ENCODE data around the gene ORAI2. TPM values are rescaled to one million over a fixed set of nuclear protein-coding genes. Genes with fewer than 3 reads are reported as not detected.

ORAI2 gene
- polyA plus RNA-seq, 5 donors: 9.5 to 21.5 (median 10.5) TPM

GRCh38 chr7:102413091-102413490, 20.3 kb upstream of the ORAI2 start:
- no peak for DNase-seq

- DNase-seq: no peak
Observed at GRCh38 chr7:102413611-102414010, 19.8 kb upstream of the ORAI2 start.

GRCh38 chr7:102415685-102416225, 17.6 kb upstream of the ORAI2 start:
- DNase-seq: no peak

- DNase-seq: no peak
Observed at GRCh38 chr7:102416406-102416805, 17.0 kb upstream of the ORAI2 start.

GRCh38 chr7:102417105-102417504, 16.3 kb upstream of the ORAI2 start:
- DNase-seq: no peak

GRCh38 chr7:102418592-102418991, 14.8 kb upstream of the ORAI2 start:
- DNase-seq: no peak

GRCh38 chr7:102421706-102422240, 11.6 kb upstream of the ORAI2 start:
- no peak for DNase-seq

- DNase-seq: no peak
Observed at GRCh38 chr7:102424129-102424551, 9.2 kb upstream of the ORAI2 start.

GRCh38 chr7:102424787-102425218, 8.6 kb upstream of the ORAI2 start:
- no peak for DNase-seq

GRCh38 chr7:102425639-102426267, 7.6 kb upstream of the ORAI2 start:
- DNase-seq: no peak

- no peak for DNase-seq
Observed at GRCh38 chr7:102426268-102427018, 6.9 kb upstream of the ORAI2 start.

GRCh38 chr7:102427019-102427405, 6.4 kb upstream of the ORAI2 start:
- no peak for DNase-seq

GRCh38 chr7:102429141-102429899, 4.1 kb upstream of the ORAI2 start:
- DNase-seq: no peak

- DNase-seq: no peak
Observed at GRCh38 chr7:102431617-102432298, 1.6 kb upstream of the ORAI2 start.

- peak in 1 of 2 donors; percentile 6 for DNase-seq
Observed at GRCh38 chr7:102432442-102433218, 745 bp upstream of the ORAI2 start.

GRCh38 chr7:102434039-102434486, 688 bp downstream of the ORAI2 start:
- DNase-seq: no peak

- DNase-seq: no peak
Observed at GRCh38 chr7:102436118-102436517, 2.7 kb downstream of the ORAI2 start.

GRCh38 chr7:102439963-102440795, 6.8 kb downstream of the ORAI2 start:
- no peak for DNase-seq

- no peak for DNase-seq
Observed at GRCh38 chr7:102444961-102445673, 11.7 kb downstream of the ORAI2 start.
